CD14-positive monocyte (primary cell): Measurements from ENCODE around the gene NCKAP1. TPM values are rescaled to one million over a fixed set of nuclear protein-coding genes. Genes with fewer than 3 reads are reported as not detected.
"Not testable (repeated sequence)": the region's sequence is repeated elsewhere in the genome, so short reads cannot be mapped to it uniquely, and the experiment has no call there.

Experiments
- DNase-seq, 3 donors: peaks; one replicate each; pipeline ENCODE4 v3.0.0-alpha.2; 2011 to 2022
- H2AFZ ChIP-seq: 2 replicates; pipeline ENCODE4 v1.6.0; 2012; ENCODE audit warnings: mild to moderate bottlenecking, low read depth, low read length, inconsistent platforms; ENCODE audit not compliant: insufficient read depth, poor library complexity, severe bottlenecking
- H3K27ac ChIP-seq, 2 donors: 1 replicate in 1 of 2; 2 replicates in 1 of 2; pipeline ENCODE4 v1.5.1; 2012 to 2013; ENCODE audit warnings: low read length in 2 of 2, control low read depth in 1 of 2, inconsistent platforms in 1 of 2, low read depth in 1 of 2, mild to moderate bottlenecking in 1 of 2
- H3K27me3 ChIP-seq, 2 donors: one replicate each; pipeline versions ENCODE4 v1.6.0 to v1.6.1; 2011 to 2013; ENCODE audit warnings: low read length in 2 of 2; ENCODE audit not compliant: control insufficient read depth in 2 of 2, insufficient read depth in 2 of 2
- H3K36me3 ChIP-seq, 2 donors: replicated peaks in 1 of 2; 1 replicate in 1 of 2; 2 replicates in 1 of 2; pipeline versions ENCODE4 v1.5.1 to v1.6.1; 2012 to 2013; ENCODE audit warnings: low read length in 2 of 2, control low read depth in 1 of 2, inconsistent platforms in 1 of 2, mild to moderate bottlenecking in 1 of 2; ENCODE audit not compliant: insufficient read depth in 2 of 2, control insufficient read depth in 1 of 2
- H3K4me1 ChIP-seq, 2 donors: 1 replicate in 1 of 2; 2 replicates in 1 of 2; pipeline versions ENCODE4 v1.5.1 to v1.6.1; 2012 to 2013; ENCODE audit warnings: low read length in 2 of 2, control low read depth in 1 of 2, inconsistent platforms in 1 of 2, mild to moderate bottlenecking in 1 of 2, moderate library complexity in 1 of 2; ENCODE audit not compliant: insufficient read depth in 2 of 2, control insufficient read depth in 1 of 2
- H3K4me2 ChIP-seq: replicated peaks from 2 replicates; pipeline ENCODE3; 2012; ENCODE audit warnings: low read length, moderate library complexity, mild to moderate bottlenecking; ENCODE audit not compliant: poor library complexity, severe bottlenecking; ENCODE audit errors: extremely low read depth
- H3K4me3 ChIP-seq, 3 experiments: fragments of 200-600 bp in 1 of 3; sonication (generic) in 1 of 3; replicated peaks in 1 of 3; 1 replicate in 2 of 3; 2 replicates in 1 of 3; pipeline ENCODE4 v1.5.1; 2011 to 2013; ENCODE audit warnings: low read length in 3 of 3, mild to moderate bottlenecking in 3 of 3, control low read depth in 2 of 3, low read depth in 2 of 3, inconsistent platforms in 1 of 3, moderate library complexity in 1 of 3
- H3K79me2 ChIP-seq: 2 replicates; pipeline ENCODE4 v1.6.0; 2012; ENCODE audit warnings: mild to moderate bottlenecking, control low read depth, inconsistent platforms, low read length, moderate library complexity; ENCODE audit not compliant: insufficient read depth
- H3K9ac ChIP-seq: 2 replicates; pipeline ENCODE4 v1.6.0; 2017; ENCODE audit warnings: low read length, mild to moderate bottlenecking; ENCODE audit not compliant: insufficient read depth, poor library complexity, severe bottlenecking
- H3K9me3 ChIP-seq, 2 donors: replicated peaks in 1 of 2; 1 replicate in 1 of 2; 2 replicates in 1 of 2; pipeline versions ENCODE4 v1.5.1 to v1.6.1; 2012 to 2013; ENCODE audit warnings: low read length in 2 of 2, control low read depth in 1 of 2; ENCODE audit not compliant: control insufficient read depth in 1 of 2, insufficient read depth in 1 of 2
- H4K20me1 ChIP-seq: 2 replicates; pipeline ENCODE4 v1.6.0; 2012; ENCODE audit warnings: mild to moderate bottlenecking, low read length, control low read depth, moderate library complexity; ENCODE audit not compliant: insufficient read depth
- H3K27ac Mint-ChIP-seq, 7 donors: one replicate each; pipeline ENCODE4 v1.8.0; 2020; ENCODE audit warnings: mild to moderate bottlenecking in 7 of 7, mixed read lengths in 7 of 7, moderate library complexity in 6 of 7, inconsistent platforms in 2 of 7
- H3K27me3 Mint-ChIP-seq, 3 donors: one replicate each; pipeline ENCODE4 v1.8.0; 2021 to 2022; ENCODE audit warnings: low read depth in 3 of 3, mild to moderate bottlenecking in 3 of 3, mixed read lengths in 3 of 3, moderate library complexity in 3 of 3, inconsistent platforms in 1 of 3
- H3K36me3 Mint-ChIP-seq, 2 donors: one replicate each; pipeline ENCODE4 v1.8.0; 2020; ENCODE audit warnings: mixed read lengths in 2 of 2, inconsistent platforms in 1 of 2, mild to moderate bottlenecking in 1 of 2
- H3K4me1 Mint-ChIP-seq: one replicate; pipeline ENCODE4 v1.8.0; 2020; ENCODE audit warnings: mild to moderate bottlenecking, mixed read lengths
- H3K4me3 Mint-ChIP-seq, 2 donors: one replicate each; pipeline ENCODE4 v1.8.0; 2020; ENCODE audit warnings: mild to moderate bottlenecking in 2 of 2, mixed read lengths in 2 of 2, moderate library complexity in 1 of 2
- H3K9me3 Mint-ChIP-seq, 7 donors: one replicate each; pipeline ENCODE4 v1.8.0; 2020 to 2022; ENCODE audit warnings: mixed read lengths in 7 of 7, mild to moderate bottlenecking in 6 of 7, moderate library complexity in 6 of 7, inconsistent platforms in 2 of 7
- WGBS: methylation state at CpG from one replicate; pipeline ENCODE4 v1.1.5; 2013; ENCODE audit warnings: missing lambda C conversion rate; ENCODE audit not compliant: insufficient coverage; 5-methylcytosine and 5-hydroxymethylcytosine counted together
- intact Hi-C, 2 donors: fragments of 100-400 bp; cut with micrococcal nuclease; formaldehyde crosslinking; loops; one replicate each; pipeline versions ENCODE4 v1.15.0 to v1.15.1; 2023
- polyA plus RNA-seq, 3 donors: library from polyadenylated mRNA; depleted of rRNA in 1 of 3; unstranded in 2 of 3; stranded (reverse) in 1 of 3; fragments of 300-500 nt in 2 of 3; fragments of >200 nt in 1 of 3; fragmentation: Illumina TruSeq in 2 of 3; gene quantifications; 1 replicate in 2 of 3; 2 replicates in 1 of 3; pipeline ENCODE4 v1.2.3, GENCODE V29; 2012 to 2021
- TF ChIP-seq, protein P1 (sequence below): fragments of 200-600 bp; IDR thresholded peaks from one replicate; pipeline ENCODE4 v1.8.0; 2022; ENCODE audit warnings: antibody characterized with exemption, mild to moderate bottlenecking

Gene NCKAP1
- polyA plus RNA-seq, 3 donors: 0.01 TPM; not detected in 2

GRCh38 chr2:183057333-183057985, 19.2 kb upstream of the NCKAP1 start:
- Histone ChIP-seq H3K4me3 (no peak overlapping the region), H3K27ac (no peak overlapping the region), H2AFZ (no peak overlapping the region), H3K9ac (no peak overlapping the region), H4K20me1 (no peaks in the 10 kb centered on the region), H3K9me3 (no peaks in the 10 kb centered on the region), H3K27me3 (peaks cover 24 to 73% of the 10 kb centered on the region in 2 donors), H3K4me2 (no peak overlapping the region), H3K79me2 (no peaks in the 10 kb centered on the region), H3K4me1 (no peaks in the 10 kb centered on the region), H3K36me3 (no peaks in the 10 kb centered on the region)
- no peak for DNase-seq
- Mint-ChIP-seq H3K4me1 (no peaks in the 10 kb centered on the region), H3K36me3 (no peaks in the 10 kb centered on the region), H3K4me3 (peak overlapping the region in 1 of 2 donors; percentile 42), H3K9me3 (peaks cover 0 to 12% (median 4%) of the 10 kb centered on the region in 7 donors), H3K27me3 (peaks cover 49 to 72% (median 51%) of the 10 kb centered on the region in 3 donors), H3K27ac (no peak overlapping the region)
- WGBS: no CpG with 5 or more reads among the region's 3 CpGs
- intact Hi-C loops: no loop called here
- TF ChIP-seq, protein P1, sequence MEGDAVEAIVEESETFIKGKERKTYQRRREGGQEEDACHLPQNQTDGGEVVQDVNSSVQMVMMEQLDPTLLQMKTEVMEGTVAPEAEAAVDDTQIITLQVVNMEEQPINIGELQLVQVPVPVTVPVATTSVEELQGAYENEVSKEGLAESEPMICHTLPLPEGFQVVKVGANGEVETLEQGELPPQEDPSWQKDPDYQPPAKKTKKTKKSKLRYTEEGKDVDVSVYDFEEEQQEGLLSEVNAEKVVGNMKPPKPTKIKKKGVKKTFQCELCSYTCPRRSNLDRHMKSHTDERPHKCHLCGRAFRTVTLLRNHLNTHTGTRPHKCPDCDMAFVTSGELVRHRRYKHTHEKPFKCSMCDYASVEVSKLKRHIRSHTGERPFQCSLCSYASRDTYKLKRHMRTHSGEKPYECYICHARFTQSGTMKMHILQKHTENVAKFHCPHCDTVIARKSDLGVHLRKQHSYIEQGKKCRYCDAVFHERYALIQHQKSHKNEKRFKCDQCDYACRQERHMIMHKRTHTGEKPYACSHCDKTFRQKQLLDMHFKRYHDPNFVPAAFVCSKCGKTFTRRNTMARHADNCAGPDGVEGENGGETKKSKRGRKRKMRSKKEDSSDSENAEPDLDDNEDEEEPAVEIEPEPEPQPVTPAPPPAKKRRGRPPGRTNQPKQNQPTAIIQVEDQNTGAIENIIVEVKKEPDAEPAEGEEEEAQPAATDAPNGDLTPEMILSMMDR: no peak

DNA sequence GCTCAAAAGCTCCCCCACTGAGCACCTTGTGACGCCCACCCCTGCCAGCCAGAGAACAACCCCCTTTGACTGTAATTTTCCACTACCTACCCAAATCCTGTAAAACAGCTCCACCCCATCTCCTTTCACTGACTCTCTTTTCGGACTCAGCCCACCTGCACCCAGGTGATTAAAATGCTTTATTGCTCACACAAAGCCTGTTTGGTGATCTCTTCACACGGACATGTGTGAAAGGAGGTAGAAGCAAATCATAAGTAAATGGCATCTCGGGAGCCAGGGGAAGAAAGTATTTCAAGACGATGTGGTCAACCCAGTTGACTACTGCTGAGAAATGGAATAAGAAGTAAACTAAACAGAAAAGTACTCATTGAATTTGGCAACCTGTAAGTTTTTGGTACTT, 11.2 kb upstream of the NCKAP1 start:
- H3K4me1 Mint-ChIP-seq: no peaks in the 10 kb centered on the region
- WGBS: 91% methylated on average over 4 of the region's 5 CpGs
- intact Hi-C loops: no loop called here
- H3K4me3 ChIP-seq: no peak overlapping the region
- H3K27me3 Mint-ChIP-seq: peaks cover 14 to 26% (median 26%) of the 10 kb centered on the region in 3 donors
- no peak overlapping the region for H3K4me3 Mint-ChIP-seq
- no peak overlapping the region for H2AFZ ChIP-seq
- peaks cover 24 to 33% of the 10 kb centered on the region in 2 donors for H3K9me3 ChIP-seq
- no peaks in the 10 kb centered on the region for H4K20me1 ChIP-seq
- no peaks in the 10 kb centered on the region for H3K36me3 Mint-ChIP-seq
- TF ChIP-seq, protein P1: no peak
- no peaks in the 10 kb centered on the region for H3K36me3 ChIP-seq
- no peaks in the 10 kb centered on the region for H3K4me1 ChIP-seq
- peaks cover 71 to 92% of the 10 kb centered on the region in 2 donors for H3K27me3 ChIP-seq
- H3K79me2 ChIP-seq: no peaks in the 10 kb centered on the region
- no peak for DNase-seq
- H3K27ac ChIP-seq: no peak overlapping the region
- H3K9me3 Mint-ChIP-seq: peaks cover 6 to 38% (median 15%) of the 10 kb centered on the region in 7 donors
- H3K4me2 ChIP-seq: no peak overlapping the region
- no peak overlapping the region for H3K27ac Mint-ChIP-seq
- no peak overlapping the region for H3K9ac ChIP-seq

DNA sequence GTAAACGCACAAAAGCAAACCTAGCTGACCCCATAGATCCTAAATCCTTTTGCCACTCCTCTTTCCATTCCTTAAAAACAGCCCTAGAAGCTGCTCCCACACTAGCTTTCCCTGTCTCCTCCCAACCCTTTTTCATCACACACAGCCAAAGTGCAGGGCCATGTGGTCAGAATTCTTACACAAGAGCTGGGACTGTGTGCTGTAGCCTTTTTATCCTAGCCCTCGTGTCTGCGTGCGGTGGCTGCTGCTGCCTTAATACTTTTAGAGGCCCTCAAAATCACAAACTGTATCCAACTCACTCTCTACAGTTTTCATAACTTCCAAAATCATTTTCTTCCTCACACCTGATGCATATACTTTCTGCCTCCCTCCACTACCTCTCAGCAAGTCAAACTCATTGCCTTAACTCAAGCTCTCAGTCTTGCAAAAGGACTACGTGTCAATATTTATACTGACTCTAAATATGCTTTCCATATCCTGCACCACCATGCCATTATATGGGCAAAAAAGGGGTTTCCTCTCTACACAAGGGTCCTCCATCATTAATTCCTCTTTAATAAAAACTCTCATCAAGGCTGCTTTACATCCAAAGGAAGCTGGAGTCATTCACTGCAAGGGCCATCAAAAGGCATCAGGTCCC, 9.3 kb upstream of the NCKAP1 start:
- H3K27ac ChIP-seq, intact Hi-C loops, H3K27ac Mint-ChIP-seq, H3K9ac ChIP-seq, H3K4me2 ChIP-seq, H3K36me3 Mint-ChIP-seq, H3K36me3 ChIP-seq, H3K79me2 ChIP-seq, H4K20me1 ChIP-seq, H3K4me3 ChIP-seq, H3K4me3 Mint-ChIP-seq, H2AFZ ChIP-seq, H3K4me1 Mint-ChIP-seq, H3K4me1 ChIP-seq, DNase-seq: not testable (repeated sequence)
- H3K27me3 Mint-ChIP-seq: peaks cover 10 to 17% (median 11%) of the 10 kb centered on the region in 3 donors
- H3K9me3 ChIP-seq: peaks cover 24 to 36% of the 10 kb centered on the region in 2 donors
- H3K9me3 Mint-ChIP-seq: peaks cover 6 to 37% (median 15%) of the 10 kb centered on the region in 7 donors
- WGBS: 92% methylated on average over 4 of the region's 5 CpGs
- peaks cover 73 to 91% of the 10 kb centered on the region in 2 donors for H3K27me3 ChIP-seq
